ENCODE results near the gene PARP15. TPM values are rescaled to one million over a fixed set of nuclear protein-coding genes. Genes with fewer than 3 reads are reported as not detected.

Gene PARP15
- total and polyA plus RNA-seq, 2 of the 4 experiments (the other 2 are of a cell fraction), result 0.10 TPM; not detected in 1

GRCh38 chr3:122548076-122548475 is 29.4 kb upstream of the PARP15 start:
- Histone ChIP-seq H4K8ac (ENCODE audit: low read depth in 2 of 2, low read length in 2 of 2) (no peak overlapping the region), H3K4ac (ENCODE audit: low read depth, low read length) (no peak overlapping the region), H3K36me3 (ENCODE audit: control insufficient read depth, insufficient read depth, low read length) (peaks cover 17% of the 10 kb centered on the region; the same call in 1 of the 2 replicates), H2BK20ac (ENCODE audit: low read depth, low read length) (no peak overlapping the region), H3K4me3 (ENCODE audit: insufficient read depth, low read depth, low read length) (no peak overlapping the region), H3K18ac (ENCODE audit: low read depth, low read length) (no peak overlapping the region), H2BK5ac (ENCODE audit: low read depth, low read length, poor library complexity, severe bottlenecking) (no peak overlapping the region), H3K9me1 (ENCODE audit: insufficient read depth, low read length) (0 out of 2 replicates have a peak, but pooled peaks cover 3% of the 10 kb centered on the region), H4K5ac (ENCODE audit: low read depth, low read length) (no peak overlapping the region), H4K91ac (ENCODE audit: insufficient read depth, low read depth, low read length) (no peak overlapping the region), H3K27me3 (ENCODE audit: control insufficient read depth, insufficient read depth, low read length) (no peaks in the 10 kb centered on the region), H3K9ac (ENCODE audit: low read depth, low read length) (no peak overlapping the region), H3K56ac (ENCODE audit: extremely low read depth, insufficient read depth, low read length) (no peak overlapping the region), H2AFZ (replicated peaks; ENCODE audit: low read length, poor library complexity) (no peak overlapping the region), H3K4me2 (ENCODE audit: low read depth, low read length) (no peak overlapping the region), H2BK15ac (ENCODE audit: low read depth, low read length) (no peak overlapping the region), H3K23ac (ENCODE audit: low read depth, low read length) (no peak overlapping the region), H3K27ac (ENCODE audit: insufficient read depth, low read length) (no peak overlapping the region), H3K79me1 (ENCODE audit: low read depth in 1 of 2, low read length in 2 of 2) (no peaks in the 10 kb centered on the region), H2AK9ac (replicated peaks; ENCODE audit: low read depth, low read length, poor library complexity) (no peak overlapping the region), H2AK5ac (ENCODE audit: low read depth, low read length) (no peak overlapping the region), H3K9me3 (ENCODE audit: control insufficient read depth, insufficient read depth, low read length) (no peaks in the 10 kb centered on the region), H4K20me1 (ENCODE audit: insufficient read depth, low read length) (no peaks in the 10 kb centered on the region), H2BK120ac (ENCODE audit: low read depth, low read length) (no peak overlapping the region), H3K14ac (replicated peaks; ENCODE audit: low read depth, low read length) (no peak overlapping the region), H3K4me1 (ENCODE audit: control insufficient read depth, insufficient read depth, low read length) (peaks cover 2% of the 10 kb centered on the region; the same call in 1 of the 2 replicates)
- BruUV-seq (replicated peaks), result no TSS peak
- 60% methylated on average over 1 of the region's 3 CpGs; no CpG with 5 or more reads in 1 of the 2 experiments for WGBS, 2 experiments (ENCODE audit: extremely low coverage in 2 of 2, insufficient read length in 1 of 2)
- POLR2A ChIA-PET (ENCODE audit: unreplicated experiment), result no interaction called here
- DNase-seq (peak; percentile 16), ATAC-seq (ENCODE audit: low read depth) (no peak)
- CTCF ChIA-PET, result interaction anchor here (1.5 kb wide), 1 partner anchor 131 kb away, joined by 4 read pairs; no protein-coding TSS in a partner anchor
- dilution Hi-C loops (cut with HindIII; ENCODE audit: low sequenced_read_pairs, unreplicated experiment), result no loop called here
- in situ Hi-C loops (cut with MboI; ENCODE audit: low sequenced_read_pairs), result no loop called here
- intact Hi-C loops (cut with micrococcal nuclease), result no loop called here
- TF ChIP-seq MAFK (IDR thresholded peaks at IDR 0.05; ENCODE audit: low read depth, low read length) (no peak), CEBPB (IDR thresholded peaks at IDR 0.05; ENCODE audit: low read depth, low read length) (no peak), POLR2A (IDR thresholded peaks at IDR 0.05; ENCODE audit: low read depth, low read length) (no peak), CHD1 (IDR thresholded peaks at IDR 0.05; ENCODE audit: low read depth, low read length) (no peak), CTCF (conservative IDR thresholded peaks at IDR 0.05; ENCODE audit: low read depth, low read length) (no peak), NFE2L2 (IDR thresholded peaks at IDR 0.05; ENCODE audit: low read depth, low read length) (no peak), RFX5 (IDR thresholded peaks at IDR 0.05; ENCODE audit: low read depth, low read length) (no peak), BHLHE40 (IDR thresholded peaks at IDR 0.05; ENCODE audit: low read depth, low read length) (no peak), MAZ (IDR thresholded peaks at IDR 0.05; ENCODE audit: borderline replicate concordance, low read depth, low read length) (no peak), FOS (IDR thresholded peaks at IDR 0.05; ENCODE audit: low read depth, low read length) (no peak), RCOR1 (IDR thresholded peaks at IDR 0.05; ENCODE audit: insufficient replicate concordance, low read length) (no peak), SMC3 (IDR thresholded peaks at IDR 0.05; ENCODE audit: low read depth, low read length) (no peak), MXI1 (IDR thresholded peaks at IDR 0.05; ENCODE audit: borderline replicate concordance, low read depth, low read length) (no peak), USF2 (IDR thresholded peaks at IDR 0.05; ENCODE audit: low read depth, low read length) (no peak), ELK1 (IDR thresholded peaks at IDR 0.05; ENCODE audit: borderline replicate concordance, low read depth, low read length) (no peak), RAD21 (IDR thresholded peaks at IDR 0.05; ENCODE audit: low read length) (no peak)
